Epithelial cell of esophagus (primary cell): ENCODE data around the gene CTSF.

Source experiments
- DNase-seq: peaks from one replicate; pipeline ENCODE4 v3.0.0; 2010; ENCODE audit warnings: low read depth
- H3K4me3 ChIP-seq: 2 replicates; pipeline ENCODE4 v1.5.1; 2011; ENCODE audit warnings: mild to moderate bottlenecking, low read length, control low read depth
- CTCF ChIP-seq: IDR thresholded peaks from 2 replicates; pipeline ENCODE4 v1.5.1; 2011; ENCODE audit warnings: low read depth, mild to moderate bottlenecking, low read length, control low read depth, inconsistent platforms; ENCODE audit not compliant: insufficient read depth; ENCODE audit errors: missing control alignments

CTSF gene

GRCh38 chr11:66569076-66569475 lies 670 bp upstream of the CTSF start:
- no peak for TF ChIP-seq CTCF
- no peak overlapping the region for H3K4me3 ChIP-seq
- DNase-seq = no peak

- H3K4me3 ChIP-seq = peak overlapping the region; percentile 5
- TF ChIP-seq CTCF = no peak
These were observed 651 bp downstream of the CTSF start for GRCh38 chr11:66567787-66568123.

GRCh38 chr11:66566221-66566620 lies 2.2 kb downstream of the CTSF start:
- DNase-seq = no peak
- no peak for TF ChIP-seq CTCF
- H3K4me3 ChIP-seq = no peak overlapping the region

More at GRCh38 chr11:66567787-66568123, 651 bp downstream of the CTSF start:
- no peak for DNase-seq

DNA sequence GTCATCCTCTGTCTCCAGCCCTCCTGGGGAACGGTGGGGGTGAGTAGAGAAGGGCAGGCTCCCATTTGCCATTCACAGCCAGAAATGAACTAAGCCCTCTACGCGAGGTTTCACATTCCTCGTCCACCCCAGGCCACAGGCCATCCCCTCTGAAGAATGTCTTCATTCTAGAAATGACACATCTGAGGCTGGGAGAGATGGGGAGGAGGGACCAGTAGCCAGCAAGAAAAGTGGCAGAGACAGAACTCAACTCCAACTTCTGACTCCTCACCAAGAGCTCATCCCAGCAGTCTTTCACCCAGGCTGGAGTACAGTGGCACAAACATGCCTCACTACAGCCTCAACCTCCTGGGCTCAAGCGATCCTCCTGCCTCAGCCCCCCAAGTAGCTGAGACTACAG lies 3.4 kb downstream of the CTSF start:
- DNase-seq = no peak
- H3K4me3 ChIP-seq = no peak overlapping the region
- TF ChIP-seq CTCF = no peak

GRCh38 chr11:66564538-66564937 lies 3.9 kb downstream of the CTSF start:
- no peak overlapping the region for H3K4me3 ChIP-seq
- no peak for TF ChIP-seq CTCF
- DNase-seq = no peak

- H3K4me3 ChIP-seq = no peak overlapping the region
- no peak for DNase-seq
- TF ChIP-seq CTCF = no peak
These were observed 4.6 kb downstream of the CTSF start for GRCh38 chr11:66563832-66564231.

DNA sequence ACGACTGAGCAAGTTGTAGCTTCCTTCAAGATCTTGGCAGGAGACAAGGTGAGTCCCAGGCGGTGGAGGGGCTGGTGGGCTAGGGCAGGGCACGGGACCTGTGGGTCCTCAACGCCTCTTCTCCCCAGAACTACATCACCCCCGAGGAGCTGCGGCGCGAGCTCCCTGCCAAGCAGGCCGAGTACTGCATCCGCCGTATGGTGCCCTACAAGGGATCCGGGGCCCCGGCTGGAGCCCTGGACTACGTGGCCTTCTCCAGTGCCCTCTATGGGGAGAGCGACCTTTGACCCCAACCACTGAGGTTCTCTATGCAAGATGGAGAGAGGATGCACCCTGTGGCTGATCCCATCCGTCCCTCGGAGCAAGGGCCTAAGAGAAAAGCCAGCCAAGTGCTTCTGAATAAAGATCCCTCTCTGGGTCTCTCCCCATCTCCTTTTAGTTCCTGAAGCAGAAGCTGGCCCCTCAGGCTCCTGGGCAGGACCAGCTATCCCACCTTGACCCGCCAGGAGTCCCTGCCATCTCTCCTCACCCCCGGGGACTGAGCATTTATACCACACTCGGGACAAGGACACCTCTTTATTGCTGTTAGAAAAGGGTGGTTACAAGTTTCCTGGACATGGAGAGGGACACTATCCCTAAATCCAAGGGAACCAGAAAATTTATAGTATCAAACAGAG lies 5.4 kb downstream of the CTSF start:
- no peak for TF ChIP-seq CTCF
- H3K4me3 ChIP-seq = no peak overlapping the region
- DNase-seq = no peak
